Measurements from ENCODE around the gene ZNF14. TPM values are rescaled to one million over a fixed set of nuclear protein-coding genes. Genes with fewer than 3 reads are reported as not detected.

The ZNF14 gene
- total and polyA plus RNA-seq, 2 of the 13 experiments (the other 11 are each of a cell fraction or from before 2014, with no cell fraction given) = 1.9 to 6.2 TPM

DNA sequence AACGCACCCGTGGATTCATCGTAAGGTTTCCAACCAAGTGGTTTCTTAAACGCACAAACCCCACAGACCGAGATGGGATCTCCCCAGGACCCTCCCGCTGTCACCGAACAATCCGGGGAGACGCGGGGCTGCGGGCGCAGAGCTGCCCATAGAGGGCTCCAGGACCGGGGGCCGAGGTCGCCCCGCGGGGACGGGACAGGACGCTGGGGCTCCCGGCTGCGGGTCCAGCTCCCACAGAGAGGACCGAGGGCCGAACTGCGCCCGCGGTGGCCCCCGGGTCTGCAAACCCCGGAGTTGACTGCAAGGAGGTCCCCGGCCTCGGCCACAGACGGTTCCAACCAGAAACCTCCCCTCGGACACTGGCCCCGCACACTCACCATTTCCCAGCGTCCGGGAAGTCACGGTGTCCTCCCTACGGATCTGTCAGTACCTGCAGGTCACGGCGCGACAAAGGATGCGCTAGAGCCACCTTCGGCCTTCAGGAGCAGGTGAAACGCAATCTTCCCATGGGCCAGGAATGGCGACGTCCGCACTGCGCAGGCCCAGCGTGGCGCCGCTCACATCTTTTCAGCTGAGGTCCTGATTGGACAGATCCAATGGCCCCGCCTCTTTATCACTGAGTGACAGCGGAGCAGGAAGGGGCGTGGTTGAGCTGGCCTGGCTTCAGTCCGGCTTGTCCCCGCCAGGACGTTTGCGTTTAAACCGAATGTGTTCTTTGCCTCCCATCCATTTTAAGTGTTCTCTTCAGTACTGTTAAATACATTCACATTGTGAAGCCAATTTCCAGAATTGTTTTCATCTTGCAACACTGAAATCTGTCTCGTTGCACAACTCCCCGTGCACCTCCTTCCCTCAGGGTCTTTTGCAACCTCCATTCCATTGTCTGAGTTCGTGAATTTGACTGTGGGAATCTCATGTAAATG is at the start of gene ZNF14 (continued):
- TF ChIP-seq ZNF83 (CRISPR knock-in tag; IDR thresholded peaks at IDR 0.05; ENCODE audit: borderline replicate concordance) (no peak), NRL (CRISPR knock-in tag; IDR thresholded peaks at IDR 0.05; ENCODE audit: borderline replicate concordance) (peak; percentile 73; the same call in 1 of the 2 replicates), TBX3 (IDR thresholded peaks at IDR 0.05; ENCODE audit: borderline replicate concordance) (no peak), ZNF883 (CRISPR knock-in tag; IDR thresholded peaks at IDR 0.05; ENCODE audit: not compliant biosample characterization) (peak; percentile 92), ZNF383 (CRISPR knock-in tag; IDR thresholded peaks at IDR 0.05; ENCODE audit: borderline replicate concordance) (no peak), KAT7 (CRISPR knock-in tag; IDR thresholded peaks at IDR 0.05; ENCODE audit: borderline replicate concordance) (peak; percentile 62; the same call in 1 of the 2 replicates), TAF1 (CRISPR knock-in tag; IDR thresholded peaks at IDR 0.05) (peak; percentile 89), TBX2 (CRISPR knock-in tag; IDR thresholded peaks at IDR 0.05; ENCODE audit: borderline replicate concordance) (peak; percentile 28; the same call in 1 of the 2 replicates), ZNF781 (CRISPR knock-in tag; IDR thresholded peaks at IDR 0.05; ENCODE audit: borderline replicate concordance, not compliant biosample characterization) (no peak), ZNF775 (CRISPR knock-in tag; IDR thresholded peaks at IDR 0.05; ENCODE audit: borderline replicate concordance) (0 out of 2 replicates have a peak, but pooled peaks have one; percentile 32), MIER2 (CRISPR knock-in tag; IDR thresholded peaks at IDR 0.05) (0 out of 2 replicates have a peak, but pooled peaks have one; percentile 13), DPF2 (CRISPR knock-in tag; IDR thresholded peaks at IDR 0.05; ENCODE audit: borderline replicate concordance, low read depth) (0 out of 2 replicates have a peak, but pooled peaks have one; percentile 22), NBN (conservative IDR thresholded peaks at IDR 0.05) (no peak), ZNF235 (CRISPR knock-in tag; IDR thresholded peaks at IDR 0.05; ENCODE audit: borderline replicate concordance) (no peak; the same call in 1 of the 2 replicates), SMAD9 (CRISPR knock-in tag; IDR thresholded peaks at IDR 0.05) (no peak), NCOA2 (CRISPR knock-in tag; IDR thresholded peaks at IDR 0.05) (0 out of 2 replicates have a peak, but pooled peaks have one; percentile 9), CBFB (CRISPR knock-in tag; IDR thresholded peaks at IDR 0.05) (peak; percentile 61; the same call in 1 of the 2 replicates)
- TF ChIP-seq, protein P1, sequence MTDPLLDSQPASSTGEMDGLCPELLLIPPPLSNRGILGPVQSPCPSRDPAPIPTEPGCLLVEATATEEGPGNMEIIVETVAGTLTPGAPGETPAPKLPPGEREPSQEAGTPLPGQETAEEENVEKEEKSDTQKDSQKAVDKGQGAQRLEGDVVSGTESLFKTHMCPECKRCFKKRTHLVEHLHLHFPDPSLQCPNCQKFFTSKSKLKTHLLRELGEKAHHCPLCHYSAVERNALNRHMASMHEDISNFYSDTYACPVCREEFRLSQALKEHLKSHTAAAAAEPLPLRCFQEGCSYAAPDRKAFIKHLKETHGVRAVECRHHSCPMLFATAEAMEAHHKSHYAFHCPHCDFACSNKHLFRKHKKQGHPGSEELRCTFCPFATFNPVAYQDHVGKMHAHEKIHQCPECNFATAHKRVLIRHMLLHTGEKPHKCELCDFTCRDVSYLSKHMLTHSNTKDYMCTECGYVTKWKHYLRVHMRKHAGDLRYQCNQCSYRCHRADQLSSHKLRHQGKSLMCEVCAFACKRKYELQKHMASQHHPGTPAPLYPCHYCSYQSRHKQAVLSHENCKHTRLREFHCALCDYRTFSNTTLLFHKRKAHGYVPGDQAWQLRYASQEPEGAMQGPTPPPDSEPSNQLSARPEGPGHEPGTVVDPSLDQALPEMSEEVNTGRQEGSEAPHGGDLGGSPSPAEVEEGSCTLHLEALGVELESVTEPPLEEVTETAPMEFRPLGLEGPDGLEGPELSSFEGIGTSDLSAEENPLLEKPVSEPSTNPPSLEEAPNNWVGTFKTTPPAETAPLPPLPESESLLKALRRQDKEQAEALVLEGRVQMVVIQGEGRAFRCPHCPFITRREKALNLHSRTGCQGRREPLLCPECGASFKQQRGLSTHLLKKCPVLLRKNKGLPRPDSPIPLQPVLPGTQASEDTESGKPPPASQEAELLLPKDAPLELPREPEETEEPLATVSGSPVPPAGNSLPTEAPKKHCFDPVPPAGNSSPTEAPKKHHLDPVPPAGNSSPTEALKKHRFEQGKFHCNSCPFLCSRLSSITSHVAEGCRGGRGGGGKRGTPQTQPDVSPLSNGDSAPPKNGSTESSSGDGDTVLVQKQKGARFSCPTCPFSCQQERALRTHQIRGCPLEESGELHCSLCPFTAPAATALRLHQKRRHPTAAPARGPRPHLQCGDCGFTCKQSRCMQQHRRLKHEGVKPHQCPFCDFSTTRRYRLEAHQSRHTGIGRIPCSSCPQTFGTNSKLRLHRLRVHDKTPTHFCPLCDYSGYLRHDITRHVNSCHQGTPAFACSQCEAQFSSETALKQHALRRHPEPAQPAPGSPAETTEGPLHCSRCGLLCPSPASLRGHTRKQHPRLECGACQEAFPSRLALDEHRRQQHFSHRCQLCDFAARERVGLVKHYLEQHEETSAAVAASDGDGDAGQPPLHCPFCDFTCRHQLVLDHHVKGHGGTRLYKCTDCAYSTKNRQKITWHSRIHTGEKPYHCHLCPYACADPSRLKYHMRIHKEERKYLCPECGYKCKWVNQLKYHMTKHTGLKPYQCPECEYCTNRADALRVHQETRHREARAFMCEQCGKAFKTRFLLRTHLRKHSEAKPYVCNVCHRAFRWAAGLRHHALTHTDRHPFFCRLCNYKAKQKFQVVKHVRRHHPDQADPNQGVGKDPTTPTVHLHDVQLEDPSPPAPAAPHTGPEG (CRISPR knock-in tag; IDR thresholded peaks at IDR 0.05) = no peak
- TF ChIP-seq, protein P2, sequence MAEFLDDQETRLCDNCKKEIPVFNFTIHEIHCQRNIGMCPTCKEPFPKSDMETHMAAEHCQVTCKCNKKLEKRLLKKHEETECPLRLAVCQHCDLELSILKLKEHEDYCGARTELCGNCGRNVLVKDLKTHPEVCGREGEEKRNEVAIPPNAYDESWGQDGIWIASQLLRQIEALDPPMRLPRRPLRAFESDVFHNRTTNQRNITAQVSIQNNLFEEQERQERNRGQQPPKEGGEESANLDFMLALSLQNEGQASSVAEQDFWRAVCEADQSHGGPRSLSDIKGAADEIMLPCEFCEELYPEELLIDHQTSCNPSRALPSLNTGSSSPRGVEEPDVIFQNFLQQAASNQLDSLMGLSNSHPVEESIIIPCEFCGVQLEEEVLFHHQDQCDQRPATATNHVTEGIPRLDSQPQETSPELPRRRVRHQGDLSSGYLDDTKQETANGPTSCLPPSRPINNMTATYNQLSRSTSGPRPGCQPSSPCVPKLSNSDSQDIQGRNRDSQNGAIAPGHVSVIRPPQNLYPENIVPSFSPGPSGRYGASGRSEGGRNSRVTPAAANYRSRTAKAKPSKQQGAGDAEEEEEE (CRISPR knock-in tag; IDR thresholded peaks at IDR 0.05; ENCODE audit: borderline replicate concordance) = peak; percentile 75; the same call in 1 of the 2 replicates
- TF ChIP-seq, protein P3, sequence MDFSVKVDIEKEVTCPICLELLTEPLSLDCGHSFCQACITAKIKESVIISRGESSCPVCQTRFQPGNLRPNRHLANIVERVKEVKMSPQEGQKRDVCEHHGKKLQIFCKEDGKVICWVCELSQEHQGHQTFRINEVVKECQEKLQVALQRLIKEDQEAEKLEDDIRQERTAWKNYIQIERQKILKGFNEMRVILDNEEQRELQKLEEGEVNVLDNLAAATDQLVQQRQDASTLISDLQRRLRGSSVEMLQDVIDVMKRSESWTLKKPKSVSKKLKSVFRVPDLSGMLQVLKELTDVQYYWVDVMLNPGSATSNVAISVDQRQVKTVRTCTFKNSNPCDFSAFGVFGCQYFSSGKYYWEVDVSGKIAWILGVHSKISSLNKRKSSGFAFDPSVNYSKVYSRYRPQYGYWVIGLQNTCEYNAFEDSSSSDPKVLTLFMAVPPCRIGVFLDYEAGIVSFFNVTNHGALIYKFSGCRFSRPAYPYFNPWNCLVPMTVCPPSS (IDR thresholded peaks at IDR 0.05) = no peak
